ENCODE data around the gene CTNNA3. TPM values are rescaled to one million over a fixed set of nuclear protein-coding genes. Genes with fewer than 3 reads are reported as not detected.

The CTNNA3 gene
- total and polyA plus RNA-seq, 2 donors (not counting 1 experiment from before 2014, with no cell fraction given), result not detected

DNA sequence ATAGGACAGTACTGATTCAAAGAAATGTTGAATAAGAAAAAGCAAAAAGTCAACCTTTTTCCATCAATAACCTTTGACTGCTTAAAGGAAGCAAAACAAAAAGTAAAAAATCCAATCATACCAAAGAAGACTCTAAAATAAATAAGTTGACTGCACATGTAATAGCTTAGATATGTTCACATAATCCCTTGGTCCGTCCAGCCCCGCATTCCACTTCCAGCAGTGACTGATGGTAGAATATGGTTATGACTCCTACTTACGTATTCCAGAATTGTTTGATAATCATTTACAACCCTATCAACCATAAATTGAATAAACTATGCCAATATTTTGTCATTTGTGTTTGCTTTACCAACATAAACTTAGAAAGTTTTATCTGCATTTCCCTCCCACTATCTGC is 77.9 kb downstream of the CTNNA3 start:
- no peak overlapping the region for H3K27ac ChIP-seq (ENCODE audit: insufficient read depth, low read length)
- H2AFZ ChIP-seq (ENCODE audit: low read length), result no peak overlapping the region
- H3K9ac ChIP-seq (ENCODE audit: insufficient read depth, low read length), result no peak overlapping the region
- H3K4me1 ChIP-seq (ENCODE audit: control insufficient read depth, extremely low read depth, insufficient read depth, low read length), result no peaks in the 10 kb centered on the region
- no peaks in the 10 kb centered on the region for H4K20me1 ChIP-seq (ENCODE audit: control insufficient read depth, extremely low read depth, insufficient read depth, low read length)
- no peaks in the 10 kb centered on the region for H3K27me3 ChIP-seq (ENCODE audit: control insufficient read depth, insufficient read depth, low read length)
- no peak overlapping the region for H3K4me3 ChIP-seq (replicated peaks in 1 of 4; ENCODE audit: control extremely low read depth in 1 of 4, insufficient read depth in 1 of 4, low read depth in 3 of 4, low read length in 4 of 4)
- no peaks in the 10 kb centered on the region for H3K36me3 ChIP-seq (ENCODE audit: control insufficient read depth, insufficient read depth, low read length)
- no peaks in the 10 kb centered on the region for H3K9me3 ChIP-seq (ENCODE audit: control insufficient read depth, insufficient read depth, low read depth, low read length)
- peak; percentile 27 to 83 for DNase-seq (ENCODE audit: low read depth in 2 of 2)
- no peaks in the 10 kb centered on the region for H3K79me2 ChIP-seq (ENCODE audit: control insufficient read depth, insufficient read depth, low read length)
- TF ChIP-seq CTCF (conservative IDR thresholded peaks at IDR 0.05 in 1 of 2, IDR thresholded peaks at IDR 0.05 in 1 of 2; ENCODE audit: low read depth in 1 of 2, low read length in 2 of 2) (no peak), EZH2 (IDR thresholded peaks at IDR 0.05; ENCODE audit: low read length, missing control alignments) (no peak)
- H3K4me2 ChIP-seq (ENCODE audit: extremely low read depth, insufficient read depth, low read length), result no peak overlapping the region

DNA sequence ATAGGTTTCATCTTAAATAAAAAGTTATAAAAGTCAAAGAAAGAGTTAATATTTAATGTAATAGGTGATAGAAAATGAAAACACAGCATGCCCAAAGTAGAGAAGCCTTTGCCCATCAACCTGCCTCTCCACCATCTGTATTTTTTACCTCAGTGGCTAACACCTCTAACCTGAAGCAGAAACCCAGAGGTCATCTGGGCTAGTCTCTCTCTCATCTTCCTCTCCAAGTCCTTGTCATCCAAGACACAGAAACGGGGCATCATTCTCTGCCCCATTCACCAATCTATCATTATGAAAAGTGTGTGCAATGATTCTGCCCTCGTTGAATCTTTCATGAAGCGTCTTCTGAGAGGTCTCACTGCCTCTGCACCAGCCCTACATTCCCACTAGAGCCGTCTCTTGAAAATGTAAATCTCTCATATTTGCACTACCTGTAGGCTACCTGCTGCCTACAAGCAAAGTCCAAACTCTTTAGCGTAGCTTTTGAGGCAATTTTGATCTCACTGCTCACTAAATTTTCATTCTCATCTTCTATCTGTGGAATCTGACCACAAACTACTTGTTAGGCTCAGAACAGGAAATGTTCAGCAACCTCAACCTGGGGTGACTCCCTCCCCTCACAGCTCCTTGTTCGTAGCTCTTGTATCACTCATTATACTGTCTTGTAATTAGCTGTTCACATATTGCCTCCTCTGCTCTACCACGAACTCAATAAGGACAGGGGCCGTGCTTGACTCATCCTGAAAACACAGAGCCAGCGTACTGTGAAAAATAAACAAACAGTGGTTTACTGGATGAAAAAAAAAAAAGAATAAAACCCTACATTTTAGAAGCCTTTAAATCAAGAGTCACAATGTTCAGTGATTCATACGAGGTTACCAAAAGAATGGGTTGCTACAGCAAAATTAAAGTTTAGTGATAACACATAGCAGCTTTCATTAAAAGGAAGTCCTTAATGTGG is 83.1 kb downstream of the CTNNA3 start:
- peak; percentile 38 to 90 for DNase-seq (ENCODE audit: low read depth in 2 of 2)

DNA sequence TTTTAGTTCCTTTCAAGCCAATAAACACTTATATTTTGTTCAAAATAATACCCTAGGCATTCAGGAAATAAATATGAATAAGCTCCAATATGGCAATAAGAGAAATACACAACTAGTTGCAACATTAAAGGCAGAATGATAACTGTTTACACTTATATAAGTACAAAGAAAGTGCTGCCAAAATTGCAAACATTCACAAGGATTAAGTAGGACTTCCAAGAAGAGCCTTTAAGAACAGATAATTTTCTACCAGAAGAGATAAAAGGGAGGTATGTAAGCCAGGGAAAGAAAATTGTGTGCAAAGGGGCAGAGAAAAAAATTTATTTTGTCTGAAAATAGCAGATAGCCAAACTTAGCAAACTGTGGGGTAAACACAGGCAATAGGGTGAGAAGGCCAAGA is 83.8 kb downstream of the CTNNA3 start:
- Histone ChIP-seq H3K27me3 (ENCODE audit: control insufficient read depth, insufficient read depth, low read length) (no peaks in the 10 kb centered on the region), H2AFZ (ENCODE audit: low read length) (no peak overlapping the region), H3K4me3 (replicated peaks in 1 of 4; ENCODE audit: control extremely low read depth in 1 of 4, insufficient read depth in 1 of 4, low read depth in 3 of 4, low read length in 4 of 4) (no peak overlapping the region), H3K36me3 (ENCODE audit: control insufficient read depth, insufficient read depth, low read length) (no peaks in the 10 kb centered on the region), H3K4me2 (ENCODE audit: extremely low read depth, insufficient read depth, low read length) (no peak overlapping the region), H3K9ac (ENCODE audit: insufficient read depth, low read length) (no peak overlapping the region), H4K20me1 (ENCODE audit: control insufficient read depth, extremely low read depth, insufficient read depth, low read length) (no peaks in the 10 kb centered on the region), H3K27ac (ENCODE audit: insufficient read depth, low read length) (no peak overlapping the region), H3K4me1 (ENCODE audit: control insufficient read depth, extremely low read depth, insufficient read depth, low read length) (no peaks in the 10 kb centered on the region), H3K79me2 (ENCODE audit: control insufficient read depth, insufficient read depth, low read length) (no peaks in the 10 kb centered on the region), H3K9me3 (ENCODE audit: control insufficient read depth, insufficient read depth, low read depth, low read length) (no peaks in the 10 kb centered on the region)
- no peak for DNase-seq (ENCODE audit: low read depth in 2 of 2)
- TF ChIP-seq CTCF (conservative IDR thresholded peaks at IDR 0.05 in 1 of 2, IDR thresholded peaks at IDR 0.05 in 1 of 2; ENCODE audit: low read depth in 1 of 2, low read length in 2 of 2) (no peak), EZH2 (IDR thresholded peaks at IDR 0.05; ENCODE audit: low read length, missing control alignments) (no peak)

More for the DNA sequence above, 83.1 kb downstream of the CTNNA3 start:
- Histone ChIP-seq H3K4me3 (replicated peaks in 1 of 4; ENCODE audit: control extremely low read depth in 1 of 4, insufficient read depth in 1 of 4, low read depth in 3 of 4, low read length in 4 of 4) (no peak overlapping the region), H3K27ac (ENCODE audit: insufficient read depth, low read length) (no peak overlapping the region), H4K20me1 (ENCODE audit: control insufficient read depth, extremely low read depth, insufficient read depth, low read length) (no peaks in the 10 kb centered on the region), H3K27me3 (ENCODE audit: control insufficient read depth, insufficient read depth, low read length) (no peaks in the 10 kb centered on the region), H3K79me2 (ENCODE audit: control insufficient read depth, insufficient read depth, low read length) (no peaks in the 10 kb centered on the region), H3K9me3 (ENCODE audit: control insufficient read depth, insufficient read depth, low read depth, low read length) (no peaks in the 10 kb centered on the region), H2AFZ (ENCODE audit: low read length) (no peak overlapping the region), H3K4me1 (ENCODE audit: control insufficient read depth, extremely low read depth, insufficient read depth, low read length) (no peaks in the 10 kb centered on the region), H3K4me2 (ENCODE audit: extremely low read depth, insufficient read depth, low read length) (no peak overlapping the region), H3K9ac (ENCODE audit: insufficient read depth, low read length) (no peak overlapping the region), H3K36me3 (ENCODE audit: control insufficient read depth, insufficient read depth, low read length) (no peaks in the 10 kb centered on the region)
- no peak for TF ChIP-seq EZH2 (IDR thresholded peaks at IDR 0.05; ENCODE audit: low read length, missing control alignments)
